AG08396 (cell line): ENCODE measurements around the gene MYO7B.

Experiments
- DNase-seq: peaks from one replicate; pipeline ENCODE4 v3.0.0; 2012; ENCODE audit warnings: low spot score, mixed read lengths

Gene MYO7B

GRCh38 chr2:127663566-127664064 lies 128.1 kb downstream of the MYO7B start:
- DNase-seq: no peak

GRCh38 chr2:127664065-127664894 lies 128.8 kb downstream of the MYO7B start:
- DNase-seq: no peak

GRCh38 chr2:127664895-127665225 lies 129.4 kb downstream of the MYO7B start:
- no peak for DNase-seq

GRCh38 chr2:127665267-127665893 lies 129.9 kb downstream of the MYO7B start:
- no peak for DNase-seq

GRCh38 chr2:127669056-127669455 lies 133.6 kb downstream of the MYO7B start:
- no peak for DNase-seq

GRCh38 chr2:127670055-127670956 lies 134.8 kb downstream of the MYO7B start:
- DNase-seq: no peak

GRCh38 chr2:127670957-127671290 lies 135.4 kb downstream of the MYO7B start:
- DNase-seq: no peak

GRCh38 chr2:127671557-127672302 lies 136.2 kb downstream of the MYO7B start:
- no peak for DNase-seq

- DNase-seq: no peak
These were observed 137.1 kb downstream of the MYO7B start for GRCh38 chr2:127672341-127673224.

- DNase-seq: no peak
These were observed 138.0 kb downstream of the MYO7B start for GRCh38 chr2:127673291-127674069.

GRCh38 chr2:127674241-127675209 lies 139.0 kb downstream of the MYO7B start:
- DNase-seq: peak; percentile 85

- DNase-seq: peak; percentile 89
These were observed 140.1 kb downstream of the MYO7B start, which contains the start of gene LIMS2 for GRCh38 chr2:127675331-127676261. TSS of gene LIMS2 (minus strand) at chr2:127675530. CDS start at chr2:127675024, 506 bp downstream.

- DNase-seq: no peak
These were observed 141.4 kb downstream of the MYO7B start for GRCh38 chr2:127676906-127677305.

GRCh38 chr2:127678531-127678930 lies 143.0 kb downstream of the MYO7B start:
- no peak for DNase-seq

GRCh38 chr2:127678991-127679390 lies 143.5 kb downstream of the MYO7B start:
- no peak for DNase-seq

- no peak for DNase-seq
These were observed 144.3 kb downstream of the MYO7B start for GRCh38 chr2:127679680-127680361.

GRCh38 chr2:127680706-127681287 lies 145.3 kb downstream of the MYO7B start:
- DNase-seq: no peak
